HG03442 (cell line): ENCODE results near the gene TRAPPC5.
A peak's percentile ranks its signal among the peaks of the same experiment; 100 is the strongest.

ENCODE experiments used
- ATAC-seq: cut with Tn5 transposase; IDR thresholded peaks from one replicate; pipeline ENCODE4 v1.9.1; 2021; ENCODE audit warnings: mild to moderate bottlenecking, moderate library complexity; ENCODE audit not compliant: unreplicated experiment

TRAPPC5 gene

DNA sequence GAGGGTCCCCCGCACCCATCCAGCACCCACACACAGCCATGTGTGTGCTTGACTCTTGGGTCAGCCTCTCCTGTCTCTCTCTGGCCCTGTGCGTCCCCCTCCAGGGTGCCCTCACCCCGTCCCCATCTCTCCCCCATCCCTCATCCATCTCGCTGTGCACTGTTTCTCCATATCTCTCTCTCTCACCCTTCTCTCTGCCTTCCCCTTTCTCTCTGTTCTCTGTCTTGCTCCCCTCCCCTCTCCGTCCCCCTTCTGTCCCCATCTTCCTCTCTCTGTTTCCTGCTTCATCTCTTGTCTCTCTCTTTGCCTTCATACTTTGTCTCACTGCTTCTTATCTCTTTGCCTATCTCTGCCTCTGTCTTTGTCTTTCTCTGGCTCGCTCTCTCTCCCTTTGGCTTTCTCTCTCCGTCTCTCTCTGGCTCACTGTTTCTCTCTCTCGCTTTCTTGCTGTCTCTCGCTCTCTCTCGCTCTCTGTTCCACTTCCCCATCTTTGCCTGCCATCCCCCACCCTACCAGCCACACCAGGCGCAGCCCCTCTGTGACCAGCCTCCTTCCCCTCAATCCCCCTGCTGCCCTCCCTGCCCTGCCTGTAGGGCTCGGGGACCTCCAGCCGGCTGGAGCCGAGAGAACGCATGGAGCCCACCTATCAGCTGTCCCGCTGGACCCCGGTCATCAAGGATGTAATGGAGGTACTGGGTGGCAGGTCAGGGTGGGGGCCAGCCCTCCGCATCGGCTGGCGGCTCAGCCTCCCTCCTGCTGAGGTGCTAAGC, 34.8 kb upstream of the TRAPPC5 start:
- no peak for ATAC-seq

- no peak for ATAC-seq
Measured at GRCh38 chr19:7646426-7646700, 34.3 kb upstream of the TRAPPC5 start.

DNA sequence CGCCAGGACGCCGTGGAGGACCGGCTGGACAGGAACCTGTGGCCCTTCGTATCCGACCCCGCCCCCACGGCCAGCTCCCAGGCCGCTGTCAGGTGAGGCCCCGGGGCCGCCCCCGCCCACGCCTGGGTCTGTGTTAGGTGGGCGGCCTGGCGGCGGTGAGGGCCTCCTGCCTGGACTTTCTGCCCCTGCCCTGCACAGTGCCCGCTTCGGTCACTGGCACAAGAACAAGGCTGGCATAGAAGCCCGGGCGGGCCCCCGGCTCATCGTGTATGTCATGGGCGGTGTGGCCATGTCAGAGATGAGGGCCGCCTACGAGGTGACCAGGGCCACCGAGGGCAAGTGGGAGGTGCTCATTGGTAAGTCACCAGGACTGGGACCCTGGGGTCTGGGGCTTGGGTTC, 33.5 kb upstream of the TRAPPC5 start:
- ATAC-seq: no peak

GRCh38 chr19:7648265-7649014, 32.2 kb upstream of the TRAPPC5 start:
- ATAC-seq: no peak

DNA sequence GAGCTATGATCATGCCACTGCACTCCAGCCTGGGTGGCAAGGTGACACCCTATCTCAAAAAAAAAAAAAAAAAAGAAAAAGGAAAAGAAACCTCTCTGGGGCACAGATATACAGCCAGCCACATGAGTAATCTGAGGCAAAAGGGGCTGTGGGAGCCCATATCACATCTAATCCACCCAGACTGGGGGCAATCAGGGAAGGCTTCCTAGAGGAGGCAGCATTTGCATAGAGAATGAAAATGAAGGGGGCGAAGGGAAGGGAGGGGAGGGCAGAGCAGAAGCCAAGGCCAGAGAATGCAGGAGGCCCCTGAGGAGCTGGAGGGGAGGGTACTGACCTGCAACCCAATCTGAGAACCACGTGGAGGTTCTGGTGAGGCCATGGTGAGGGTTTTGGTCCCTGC, 30.5 kb upstream of the TRAPPC5 start:
- ATAC-seq: no peak

DNA sequence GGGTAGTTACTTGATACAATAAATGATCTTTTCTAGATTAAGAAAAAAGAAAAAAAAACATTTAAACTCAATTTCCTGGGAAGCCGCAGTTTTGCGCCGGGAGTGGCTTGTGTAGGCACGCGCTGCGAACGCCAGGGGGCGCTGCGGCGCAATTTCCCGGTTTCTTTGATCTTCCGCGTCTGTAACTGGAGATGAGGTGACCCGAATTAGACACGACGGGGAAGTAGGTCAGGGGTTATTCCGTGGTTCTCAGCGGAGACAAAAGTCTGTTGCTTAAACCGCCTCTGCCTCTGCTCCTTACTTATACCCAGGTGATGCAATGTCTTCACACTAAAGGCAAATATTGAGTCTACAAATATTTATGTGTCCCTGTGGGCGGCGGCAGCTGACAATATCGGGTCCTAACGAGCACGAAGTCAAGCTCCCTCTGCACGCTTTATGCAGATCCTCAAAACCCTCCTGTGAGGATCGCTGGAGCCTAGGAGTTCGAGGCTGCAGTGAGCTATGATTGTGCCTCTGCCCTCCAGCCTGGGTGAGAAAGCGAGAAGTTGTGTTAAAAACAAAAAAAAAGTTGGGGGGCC, 28.5 kb upstream of the TRAPPC5 start:
- no peak for ATAC-seq

GRCh38 chr19:7654401-7654800, 26.2 kb upstream of the TRAPPC5 start:
- ATAC-seq: no peak

GRCh38 chr19:7655581-7655980, 25.1 kb upstream of the TRAPPC5 start:
- no peak for ATAC-seq

DNA sequence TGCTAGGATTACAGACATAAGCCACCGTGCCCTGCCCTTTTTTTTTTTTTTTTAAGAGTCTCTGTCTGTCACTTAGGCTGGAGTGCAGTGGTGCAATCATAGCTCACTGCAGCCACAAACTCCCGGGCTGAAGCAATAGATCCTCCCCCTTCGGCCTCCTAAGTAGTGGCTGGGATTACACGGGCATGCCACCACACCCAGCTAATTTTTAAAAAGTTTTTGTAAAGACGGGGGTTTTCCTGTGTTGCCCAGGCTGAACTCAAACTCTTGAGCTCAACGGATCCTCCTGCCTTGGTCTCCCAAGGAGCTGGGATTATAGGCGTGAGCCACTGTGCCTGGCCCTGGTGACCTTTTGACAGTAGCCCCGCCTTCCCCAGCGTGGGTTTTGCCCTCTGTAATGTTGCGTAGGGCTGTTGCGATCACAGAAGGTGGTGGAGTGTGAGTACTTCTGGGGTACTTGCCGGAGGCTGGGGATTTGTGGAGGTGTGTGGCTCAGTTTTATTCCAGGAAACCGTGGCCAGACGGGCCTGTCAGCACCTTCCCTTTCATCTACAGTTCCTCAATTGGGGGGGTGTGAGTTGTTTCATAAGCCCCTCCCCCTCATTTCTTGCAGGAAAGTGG, 23.4 kb upstream of the TRAPPC5 start:
- no peak for ATAC-seq

DNA sequence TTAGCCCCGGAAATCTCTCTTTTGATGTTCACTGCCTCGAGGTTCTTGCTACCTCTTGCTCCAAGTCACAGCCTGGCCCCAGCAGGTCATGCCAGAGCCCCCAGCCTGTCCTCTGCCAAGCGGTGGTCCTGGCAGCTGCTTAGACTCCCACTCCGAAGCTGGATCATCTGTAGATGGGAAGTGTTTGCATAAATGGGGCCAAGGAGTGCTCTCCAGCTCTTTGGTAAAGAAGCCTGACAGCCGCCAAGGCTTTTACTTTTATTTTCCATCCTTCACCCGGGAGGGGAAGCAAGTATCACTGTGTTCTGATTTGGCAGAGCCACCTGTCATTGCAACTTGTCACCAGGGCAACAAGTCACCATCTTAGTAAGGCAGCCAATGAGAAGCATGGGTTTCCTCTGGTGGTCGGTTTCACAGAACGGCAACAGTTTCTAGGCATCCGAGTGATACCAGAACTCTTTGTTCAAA, 22.4 kb upstream of the TRAPPC5 start:
- ATAC-seq: peak; percentile 53

DNA sequence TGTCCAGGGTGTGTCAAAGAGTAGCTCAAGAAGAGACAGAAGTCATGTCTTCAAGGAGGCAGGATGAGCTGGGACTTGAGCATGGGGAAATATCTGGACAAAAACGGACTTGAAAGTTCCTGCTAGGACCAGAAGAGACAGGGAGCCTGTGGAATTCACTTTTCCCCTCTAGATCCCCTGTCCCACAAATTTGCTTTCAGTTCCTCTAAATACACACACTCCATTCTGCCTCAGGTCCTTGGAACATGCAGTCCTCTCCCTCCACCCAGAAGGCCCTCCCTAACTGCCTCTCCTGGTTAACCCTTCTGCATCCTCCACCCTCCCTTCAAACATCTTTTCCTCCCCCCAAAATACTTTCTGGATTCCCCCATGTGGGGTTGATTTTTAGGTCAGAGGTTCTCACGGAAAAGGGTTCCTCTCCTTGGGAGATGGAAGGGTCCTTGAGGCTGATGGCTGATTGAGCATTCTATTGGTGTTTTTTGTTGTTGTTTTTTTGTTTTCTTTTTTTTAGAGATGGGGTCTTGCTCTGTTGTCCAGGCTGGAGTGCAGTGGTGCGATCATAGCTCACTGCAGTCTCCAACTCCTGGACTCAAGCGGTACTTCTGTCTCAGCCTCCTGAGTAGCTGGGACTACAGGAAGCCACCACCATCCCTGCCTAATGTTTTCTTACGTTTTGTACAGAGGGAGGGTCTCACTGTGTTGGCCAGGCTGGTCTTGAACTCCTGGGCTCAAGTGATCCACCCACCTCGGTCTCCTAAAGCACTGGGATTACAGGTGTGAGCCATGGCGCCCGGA, 18.7 kb upstream of the TRAPPC5 start:
- no peak for ATAC-seq

GRCh38 chr19:7662657-7663056, 18.0 kb upstream of the TRAPPC5 start:
- ATAC-seq: no peak

DNA sequence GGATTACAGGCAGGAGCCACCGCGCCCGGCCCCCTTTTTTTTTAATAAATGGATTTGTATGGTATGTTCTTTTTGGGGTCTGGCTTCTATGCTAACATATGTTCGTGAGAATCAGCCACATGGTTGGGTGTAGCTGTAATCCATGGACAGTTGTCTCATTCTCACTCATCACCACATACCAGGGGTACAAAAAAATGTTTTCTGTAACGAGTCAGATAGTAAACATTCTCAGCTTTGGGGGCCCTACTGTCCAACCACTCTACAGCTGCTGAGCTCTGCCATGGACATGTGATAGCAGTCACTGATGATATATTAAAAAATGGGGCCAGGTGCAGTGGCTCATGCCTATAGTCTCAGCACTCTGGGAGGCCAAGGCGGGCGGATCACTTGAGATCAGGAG, 16.9 kb upstream of the TRAPPC5 start:
- ATAC-seq: no peak

- ATAC-seq: no peak
Measured at GRCh38 chr19:7665076-7665475, 15.6 kb upstream of the TRAPPC5 start.

GRCh38 chr19:7668842-7669241, 11.8 kb upstream of the TRAPPC5 start, which contains the start of gene RETN:
Gene RETN, plus strand, starts transcription at chr19:7669049. Its CDS starts 278 bp downstream, at chr19:7669327.
- ATAC-seq: no peak

DNA sequence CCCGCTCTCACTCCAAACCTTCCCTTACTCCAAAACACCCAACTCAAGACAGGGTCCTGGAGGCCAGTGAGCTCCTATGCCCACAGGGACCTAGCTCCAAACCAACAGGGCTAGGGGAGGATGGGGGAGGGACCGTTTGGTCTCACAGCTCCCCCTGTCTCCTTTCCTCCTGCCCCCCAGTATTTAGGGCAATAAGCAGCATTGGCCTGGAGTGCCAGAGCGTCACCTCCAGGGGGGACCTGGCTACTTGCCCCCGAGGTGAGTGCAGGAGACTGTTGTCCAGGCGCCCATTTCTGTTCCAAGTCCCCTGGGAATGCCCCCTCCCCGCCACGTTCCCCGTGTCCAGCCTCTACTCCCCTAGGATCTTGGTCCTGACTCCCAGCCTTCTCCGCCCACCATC, 11.0 kb upstream of the TRAPPC5 start:
- no peak for ATAC-seq

- no peak for ATAC-seq
Measured at GRCh38 chr19:7670150-7670783, 10.4 kb upstream of the TRAPPC5 start.

GRCh38 chr19:7670790-7671189, 9.8 kb upstream of the TRAPPC5 start:
- ATAC-seq: no peak

- no peak for ATAC-seq
Measured at GRCh38 chr19:7672522-7672921, 8.1 kb upstream of the TRAPPC5 start.
